NB4 (cell line): Measurements from ENCODE around the gene KCNJ10.

Source experiments
- CTCF ChIP-seq: IDR thresholded peaks from one replicate; pipeline ENCODE4 v1.5.1; 2012; ENCODE audit warnings: low read depth, low read length
- MAX ChIP-seq: IDR thresholded peaks from 2 replicates; pipeline ENCODE4 v1.6.1; 2011; ENCODE audit warnings: low read depth, low read length
- POLR2A ChIP-seq: IDR thresholded peaks from 2 replicates; pipeline ENCODE4 v1.6.1; 2011; ENCODE audit warnings: mild to moderate bottlenecking; ENCODE audit not compliant: insufficient read length; ENCODE audit errors: extremely low read depth

- no peak for TF ChIP-seq CTCF
- no peak for TF ChIP-seq POLR2A
- TF ChIP-seq MAX, result no peak
These were observed 29.5 kb downstream of the KCNJ10 start for GRCh38 chr1:160040476-160040875.
